IPS-18c (cell line): Measurements from ENCODE around the gene CBLIF.
"Not testable (repeated sequence)": the region's sequence is repeated elsewhere in the genome, so short reads cannot be mapped to it uniquely, and the experiment has no call there.

Experiments
- H3K4me3 ChIP-seq: 2 replicates; pipeline ENCODE4 v1.7.0; 2013; ENCODE audit warnings: low read depth, mild to moderate bottlenecking, low read length, moderate library complexity; ENCODE audit not compliant: insufficient read depth
- H3K9me3 ChIP-seq: one replicate; pipeline ENCODE4 v1.6.1; 2013; ENCODE audit warnings: mild to moderate bottlenecking, low read length, moderate library complexity; ENCODE audit not compliant: control insufficient read depth, insufficient read depth

Gene CBLIF

GRCh38 chr11:59810911-59811259 lies 34.4 kb downstream of the CBLIF start:
- Histone ChIP-seq H3K9me3 (no peaks in the 10 kb centered on the region), H3K4me3 (peak overlapping the region; percentile 94; the same call in 1 of the 2 replicates)

GRCh38 chr11:59810189-59810910 lies 34.9 kb downstream of the CBLIF start, which contains the start of gene MRPL16:
Gene MRPL16, minus strand, starts transcription at chr11:59810778. Its CDS starts 120 bp downstream, at chr11:59810658.
- Histone ChIP-seq H3K4me3 (peak within 1 kb of the TSS; percentile 94), H3K9me3 (no peaks in the 10 kb centered on the region)

GRCh38 chr11:59807047-59807610 lies 38.2 kb downstream of the CBLIF start:
- H3K4me3 ChIP-seq, result no peak overlapping the region
- no peaks in the 10 kb centered on the region for H3K9me3 ChIP-seq

GRCh38 chr11:59804061-59804460 lies 41.2 kb downstream of the CBLIF start:
- no peak overlapping the region for H3K4me3 ChIP-seq

GRCh38 chr11:59802639-59803176 lies 42.6 kb downstream of the CBLIF start:
- H3K4me3 ChIP-seq, result no peak overlapping the region
- H3K9me3 ChIP-seq, result no peaks in the 10 kb centered on the region

More at GRCh38 chr11:59804061-59804460, 41.2 kb downstream of the CBLIF start:
- H3K9me3 ChIP-seq, result no peaks in the 10 kb centered on the region

- no peaks in the 10 kb centered on the region for H3K9me3 ChIP-seq
- H3K4me3 ChIP-seq, result no peak overlapping the region
These were observed 43.2 kb downstream of the CBLIF start for GRCh38 chr11:59801981-59802638.

GRCh38 chr11:59801160-59801706 lies 44.1 kb downstream of the CBLIF start:
- H3K4me3 ChIP-seq, result no peak overlapping the region

GRCh38 chr11:59800390-59801025 lies 44.8 kb downstream of the CBLIF start:
- Histone ChIP-seq H3K9me3 (no peaks in the 10 kb centered on the region), H3K4me3 (no peak overlapping the region)

More at GRCh38 chr11:59801160-59801706, 44.1 kb downstream of the CBLIF start:
- no peaks in the 10 kb centered on the region for H3K9me3 ChIP-seq

GRCh38 chr11:59794417-59794816 lies 50.9 kb downstream of the CBLIF start:
- no peak overlapping the region for H3K4me3 ChIP-seq
- no peaks in the 10 kb centered on the region for H3K9me3 ChIP-seq

- no peak overlapping the region for H3K4me3 ChIP-seq
- no peaks in the 10 kb centered on the region for H3K9me3 ChIP-seq
These were observed 52.8 kb downstream of the CBLIF start for GRCh38 chr11:59792507-59792906.

GRCh38 chr11:59791639-59792038 lies 53.7 kb downstream of the CBLIF start:
- Histone ChIP-seq H3K4me3 (no peak overlapping the region), H3K9me3 (no peaks in the 10 kb centered on the region)

- no peak overlapping the region for H3K4me3 ChIP-seq
These were observed 57.5 kb downstream of the CBLIF start for GRCh38 chr11:59787816-59788215.

GRCh38 chr11:59787255-59787588 lies 58.1 kb downstream of the CBLIF start:
- no peaks in the 10 kb centered on the region for H3K9me3 ChIP-seq
- no peak overlapping the region for H3K4me3 ChIP-seq

More at GRCh38 chr11:59787816-59788215, 57.5 kb downstream of the CBLIF start:
- no peaks in the 10 kb centered on the region for H3K9me3 ChIP-seq

- Histone ChIP-seq H3K4me3 (no peak overlapping the region), H3K9me3 (no peaks in the 10 kb centered on the region)
These were observed 59.5 kb downstream of the CBLIF start for GRCh38 chr11:59785818-59786217.

GRCh38 chr11:59784441-59784840 lies 60.9 kb downstream of the CBLIF start:
- not testable (repeated sequence) for H3K9me3 ChIP-seq, H3K4me3 ChIP-seq

- no peak overlapping the region for H3K4me3 ChIP-seq
- H3K9me3 ChIP-seq, result no peaks in the 10 kb centered on the region
These were observed 61.6 kb downstream of the CBLIF start for GRCh38 chr11:59783632-59784090.

GRCh38 chr11:59782080-59782479 lies 63.2 kb downstream of the CBLIF start:
- no peaks in the 10 kb centered on the region for H3K9me3 ChIP-seq
- no peak overlapping the region for H3K4me3 ChIP-seq
